GM12872 (cell line): ENCODE measurements around the gene BMPR1B.

Experiments
- TF ChIP-seq, protein P1 (sequence below): IDR thresholded peaks from 3 replicates; pipeline ENCODE4 v1.5.1; 2011; ENCODE audit warnings: low read depth, mild to moderate bottlenecking, low read length, moderate library complexity; ENCODE audit not compliant: insufficient read depth

The BMPR1B gene

DNA sequence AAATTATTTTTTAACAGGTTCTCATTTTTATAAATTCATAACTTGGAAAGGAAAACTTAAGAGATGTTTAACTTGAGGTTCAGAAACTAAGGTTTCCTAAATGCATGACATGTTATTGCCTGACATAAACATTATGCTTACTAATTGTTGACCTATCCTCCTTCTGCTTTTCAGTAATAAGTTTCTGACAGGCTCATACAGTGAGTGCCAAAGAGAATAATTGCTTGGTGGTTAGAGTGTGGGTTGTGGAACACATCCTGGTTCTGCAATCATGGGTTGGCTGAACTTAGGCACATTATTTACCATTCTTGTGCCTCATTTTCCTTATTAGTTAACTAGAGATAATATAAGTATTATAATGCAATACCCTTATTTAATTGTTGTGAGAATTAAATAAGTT lies 56.5 kb downstream of the BMPR1B start:
- TF ChIP-seq, protein P1, sequence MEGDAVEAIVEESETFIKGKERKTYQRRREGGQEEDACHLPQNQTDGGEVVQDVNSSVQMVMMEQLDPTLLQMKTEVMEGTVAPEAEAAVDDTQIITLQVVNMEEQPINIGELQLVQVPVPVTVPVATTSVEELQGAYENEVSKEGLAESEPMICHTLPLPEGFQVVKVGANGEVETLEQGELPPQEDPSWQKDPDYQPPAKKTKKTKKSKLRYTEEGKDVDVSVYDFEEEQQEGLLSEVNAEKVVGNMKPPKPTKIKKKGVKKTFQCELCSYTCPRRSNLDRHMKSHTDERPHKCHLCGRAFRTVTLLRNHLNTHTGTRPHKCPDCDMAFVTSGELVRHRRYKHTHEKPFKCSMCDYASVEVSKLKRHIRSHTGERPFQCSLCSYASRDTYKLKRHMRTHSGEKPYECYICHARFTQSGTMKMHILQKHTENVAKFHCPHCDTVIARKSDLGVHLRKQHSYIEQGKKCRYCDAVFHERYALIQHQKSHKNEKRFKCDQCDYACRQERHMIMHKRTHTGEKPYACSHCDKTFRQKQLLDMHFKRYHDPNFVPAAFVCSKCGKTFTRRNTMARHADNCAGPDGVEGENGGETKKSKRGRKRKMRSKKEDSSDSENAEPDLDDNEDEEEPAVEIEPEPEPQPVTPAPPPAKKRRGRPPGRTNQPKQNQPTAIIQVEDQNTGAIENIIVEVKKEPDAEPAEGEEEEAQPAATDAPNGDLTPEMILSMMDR = no peak

DNA sequence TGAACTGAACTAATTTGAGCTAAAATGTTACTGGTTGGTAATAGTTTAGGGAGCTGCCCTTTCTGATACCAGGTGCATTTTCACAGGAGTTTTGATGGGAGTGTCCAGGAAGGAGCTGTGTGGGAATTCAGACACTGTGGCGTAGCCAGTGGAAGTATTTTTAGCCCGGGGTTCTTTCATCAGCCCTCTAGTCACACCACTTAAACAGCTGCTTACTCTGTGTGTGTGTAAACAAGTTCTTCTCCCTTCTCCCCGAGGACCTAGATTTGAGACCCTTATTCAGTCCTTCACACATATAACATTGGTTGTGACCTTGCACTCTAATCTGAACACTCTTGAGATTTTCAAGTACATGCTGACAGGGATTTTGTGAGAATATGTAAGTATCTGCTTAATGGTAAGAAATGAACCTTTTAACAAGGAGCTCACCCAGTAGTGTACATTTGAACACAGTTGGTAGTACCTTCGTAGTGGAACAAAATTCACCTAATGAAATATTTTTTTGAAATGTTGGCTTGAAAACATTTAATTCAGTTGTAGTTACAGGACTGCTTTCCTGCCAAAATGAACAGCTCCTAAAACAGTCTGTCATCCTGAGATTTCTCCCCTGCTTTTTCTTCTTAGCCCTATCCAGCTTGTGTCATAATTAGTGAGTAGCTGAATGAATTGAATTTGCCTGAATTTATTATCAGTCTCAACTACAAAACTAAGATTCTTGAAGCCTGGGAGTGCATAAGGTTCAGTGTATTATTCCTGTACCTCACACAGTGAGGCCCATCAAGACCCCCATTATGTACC lies 61.8 kb downstream of the BMPR1B start:
- TF ChIP-seq, protein P1 = no peak

DNA sequence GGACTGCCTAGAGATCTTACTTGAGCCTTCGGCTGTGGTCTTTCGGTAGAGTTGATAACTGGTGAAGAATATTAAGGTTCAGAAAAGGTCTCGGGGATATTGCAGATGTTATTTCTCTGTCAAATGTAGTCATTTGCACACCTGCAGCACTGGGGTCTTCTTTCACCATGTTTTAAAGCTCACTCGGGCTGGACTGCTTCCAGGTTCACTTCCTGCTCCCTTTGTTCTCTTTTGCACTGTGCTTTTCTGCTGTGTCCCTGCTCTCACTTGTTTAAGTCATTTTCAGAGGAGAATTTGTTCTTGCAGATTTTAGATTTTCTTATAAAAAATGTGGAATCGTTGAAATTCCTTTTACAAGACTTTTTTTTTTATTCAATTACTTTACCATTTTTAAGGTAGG lies 68.5 kb downstream of the BMPR1B start:
- TF ChIP-seq, protein P1 = no peak

DNA sequence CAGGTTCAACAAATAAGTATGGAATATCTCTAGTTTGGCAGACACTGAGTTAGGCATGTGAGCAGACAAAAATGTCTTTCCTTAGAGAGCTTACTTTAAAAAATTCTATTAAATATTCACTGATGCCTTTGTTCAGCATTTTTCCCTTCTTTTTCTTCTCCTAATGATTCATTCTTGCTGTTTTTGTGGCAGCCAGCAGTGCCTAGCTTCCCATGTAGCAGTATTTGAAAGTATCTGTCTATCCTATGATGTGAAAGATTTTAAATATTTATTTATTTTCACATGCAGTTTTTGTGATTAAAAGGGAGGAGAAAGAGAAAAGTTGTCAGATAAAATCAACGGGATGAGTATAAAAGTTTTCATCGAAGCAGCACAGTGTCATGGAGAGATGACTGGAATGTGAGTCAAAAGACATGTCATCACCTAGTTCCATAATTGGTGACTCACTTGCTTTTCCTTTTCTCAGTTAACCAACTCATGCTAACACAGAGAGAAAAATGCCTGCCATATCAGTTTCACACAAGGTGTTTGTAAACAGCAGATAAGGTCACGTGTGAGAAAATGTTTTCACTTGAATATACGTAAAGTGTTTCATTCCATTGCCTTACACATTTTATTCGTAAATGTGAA lies 69.8 kb downstream of the BMPR1B start:
- TF ChIP-seq, protein P1 = no peak

DNA sequence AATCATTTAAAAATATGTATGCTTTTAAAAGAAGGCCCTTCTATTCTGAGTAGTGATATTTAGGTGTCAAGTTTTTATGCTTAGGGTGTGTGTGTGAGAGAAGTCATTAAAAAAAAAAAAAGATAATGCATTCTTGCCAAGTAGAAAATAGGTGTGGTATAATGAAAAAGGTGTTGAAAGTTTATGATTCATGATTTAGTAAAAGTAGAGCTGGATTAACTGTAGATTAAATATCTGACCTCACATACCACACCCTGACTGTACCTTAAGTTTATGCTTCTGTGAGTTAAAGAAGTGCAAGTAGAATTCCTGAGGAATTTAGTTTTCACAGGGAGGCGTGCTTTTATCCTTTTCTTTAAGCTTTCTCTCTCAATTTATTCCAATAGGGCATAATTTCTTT lies 71.1 kb downstream of the BMPR1B start:
- TF ChIP-seq, protein P1 = no peak

DNA sequence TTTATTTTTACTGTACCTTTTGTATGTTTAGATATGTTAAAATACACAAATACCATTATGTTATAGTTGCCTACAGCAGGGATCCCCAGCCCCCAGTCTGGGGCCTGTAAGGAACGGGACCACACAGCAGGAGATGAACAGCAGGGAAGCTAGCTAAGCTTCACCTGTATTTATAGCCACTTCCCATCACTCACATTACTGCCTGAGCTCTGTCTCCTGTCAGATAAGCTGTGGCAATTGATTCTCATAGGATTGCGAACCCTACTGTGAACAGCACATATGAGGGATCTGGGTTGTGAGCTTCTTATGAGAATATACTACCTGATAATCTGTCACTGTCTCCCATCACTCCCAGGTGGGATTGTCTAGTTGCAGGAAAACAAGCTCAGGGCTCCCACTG lies 73.9 kb downstream of the BMPR1B start:
- TF ChIP-seq, protein P1 = no peak

DNA sequence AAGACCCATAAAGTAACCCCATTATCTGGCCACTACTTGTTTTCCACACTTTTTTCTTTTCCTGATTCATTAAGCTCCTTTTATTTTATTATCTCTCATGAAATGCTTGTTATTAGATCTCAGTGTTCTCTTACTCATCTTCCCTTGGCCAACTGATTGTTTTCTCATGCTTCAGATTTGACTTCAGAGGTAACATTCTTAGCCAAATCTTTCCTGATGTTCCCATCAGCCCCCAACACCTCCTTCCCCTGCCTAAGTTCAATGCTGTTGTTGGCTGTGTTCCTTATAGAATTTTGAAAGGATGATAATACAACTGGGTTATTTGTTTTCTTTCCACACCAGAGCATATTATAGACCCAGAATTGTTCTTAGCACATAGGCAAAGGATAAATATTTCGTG lies 75.6 kb downstream of the BMPR1B start:
- TF ChIP-seq, protein P1 = no peak
